NCI-H446 (cell line): Measurements from ENCODE around the gene PHF2.

Experiments
- DNase-seq, 2 experiments: peaks; one replicate each; lab custom pipeline; 2025; lab: John Stamatoyannopoulos, UW

The PHF2 gene

DNA sequence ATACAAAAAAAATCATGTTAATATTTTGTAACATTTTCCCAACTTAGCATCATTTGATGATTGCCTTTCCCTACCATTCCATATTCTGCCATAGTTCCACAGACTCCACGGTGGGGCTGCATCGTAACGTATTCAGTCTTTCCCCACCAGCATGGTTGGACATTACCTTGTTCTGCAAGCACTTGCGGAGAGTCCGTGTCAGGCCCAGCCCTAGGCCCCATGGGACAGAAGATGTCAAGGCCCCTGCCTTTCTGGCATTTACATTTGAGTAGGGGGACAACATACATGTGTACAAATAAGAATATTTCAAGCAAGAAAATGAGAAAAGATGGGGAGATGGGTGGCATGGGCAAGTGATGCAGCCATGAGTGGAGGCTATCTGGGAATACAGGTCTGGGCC lies 8.2 kb upstream of the PHF2 start:
- no peak for DNase-seq

DNA sequence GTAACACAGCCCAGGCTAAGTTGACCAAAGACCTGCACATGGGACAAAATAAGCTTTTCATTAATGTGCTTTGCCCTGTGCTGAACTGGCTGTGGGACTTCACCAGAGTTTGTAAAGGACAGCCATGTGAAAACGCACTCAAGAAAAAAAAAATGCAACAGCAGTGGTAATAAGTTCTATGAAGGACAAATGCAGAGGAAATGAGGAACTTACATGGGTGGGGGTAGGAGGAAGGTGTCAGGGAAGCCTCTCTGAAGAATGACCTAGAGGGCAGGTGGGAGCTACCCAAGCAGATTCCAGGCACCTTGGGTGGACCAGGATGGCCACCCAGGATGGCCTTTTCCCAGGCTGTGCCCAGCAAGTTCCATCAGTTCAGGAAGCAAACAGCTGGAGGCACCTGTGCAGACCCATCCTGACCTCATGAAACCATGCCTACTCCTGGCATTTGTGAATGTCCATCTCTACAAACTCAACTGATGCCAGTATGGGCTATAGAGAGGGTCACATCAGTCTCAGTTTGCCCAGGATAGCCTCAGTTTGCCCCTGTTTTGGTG lies 6.7 kb upstream of the PHF2 start:
- DNase-seq, result no peak

DNA sequence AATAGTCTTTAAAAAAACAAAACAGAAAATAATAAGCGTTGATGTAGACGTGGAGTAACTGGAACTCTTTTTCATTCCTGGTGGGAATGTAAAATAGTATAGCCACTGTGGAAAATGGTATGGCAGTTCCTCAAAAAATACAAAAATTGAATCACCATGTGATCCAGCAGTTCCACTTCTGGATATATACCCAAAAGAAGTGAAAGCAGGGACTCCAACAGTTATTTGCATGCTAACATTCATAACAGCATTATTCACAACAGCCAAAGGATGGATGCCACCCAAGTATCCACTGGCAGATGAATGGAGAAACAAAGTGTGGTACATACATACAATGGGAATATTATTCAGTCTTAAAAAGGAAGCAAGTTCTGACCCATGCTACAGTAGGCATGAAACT lies 4.2 kb upstream of the PHF2 start:
- no peak for DNase-seq

DNA sequence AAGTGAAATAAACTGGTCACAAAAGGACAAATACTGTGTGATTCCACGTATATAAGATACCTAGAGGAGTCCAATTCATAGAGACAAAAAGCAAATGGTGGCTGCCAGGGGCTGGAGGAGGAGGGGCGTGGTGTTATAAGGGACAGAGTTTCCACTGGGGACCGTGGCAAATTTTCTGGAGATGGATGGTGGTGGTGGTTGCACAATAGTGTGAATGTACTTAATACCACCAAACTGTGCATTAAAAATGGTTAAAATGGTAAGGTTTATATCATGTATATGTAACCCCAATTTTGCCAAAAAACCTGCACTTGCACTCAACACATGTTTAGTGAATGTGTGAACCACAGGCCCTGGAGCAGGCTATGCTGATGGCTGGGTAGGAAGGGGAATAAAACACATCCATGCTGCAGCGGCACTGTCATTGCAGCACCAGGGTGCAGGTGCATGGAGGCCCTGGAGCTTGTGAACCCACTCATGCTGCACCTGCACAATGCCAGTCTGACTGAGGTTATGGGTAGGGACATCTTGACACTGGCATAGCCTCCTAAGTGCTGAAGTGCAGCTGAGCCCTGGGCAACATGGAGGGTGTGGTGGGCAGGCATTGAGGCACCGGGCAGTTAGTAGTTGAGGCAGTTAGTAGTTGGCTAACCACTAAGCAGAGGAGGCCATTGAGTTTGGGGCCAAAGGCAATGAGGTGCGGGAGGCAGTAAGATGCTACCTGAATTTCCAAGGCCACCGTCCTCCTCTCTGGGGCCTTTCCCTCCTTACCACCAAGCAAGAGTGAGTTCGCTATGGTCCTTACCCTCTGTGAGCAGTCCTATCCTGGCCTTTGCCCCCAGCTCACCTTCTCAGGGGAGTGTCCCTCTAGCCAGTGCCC lies 3.5 kb upstream of the PHF2 start:
- DNase-seq, result no peak

DNA sequence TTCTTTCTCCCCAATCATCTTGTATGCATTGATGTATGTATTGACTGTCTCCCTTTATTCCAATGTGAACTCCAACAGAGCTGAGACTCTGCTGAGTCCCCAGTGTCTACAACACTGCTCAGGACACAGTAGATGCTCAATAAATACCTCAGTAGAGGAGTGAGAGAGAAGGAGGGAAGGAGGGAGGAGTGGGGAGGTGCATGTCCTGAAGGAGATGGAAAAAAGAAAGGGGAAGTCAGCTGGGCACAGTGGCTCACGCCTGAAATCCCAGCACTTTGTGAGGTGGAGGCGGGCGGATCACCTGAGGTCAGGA lies 2.9 kb upstream of the PHF2 start:
- DNase-seq, result no peak

DNA sequence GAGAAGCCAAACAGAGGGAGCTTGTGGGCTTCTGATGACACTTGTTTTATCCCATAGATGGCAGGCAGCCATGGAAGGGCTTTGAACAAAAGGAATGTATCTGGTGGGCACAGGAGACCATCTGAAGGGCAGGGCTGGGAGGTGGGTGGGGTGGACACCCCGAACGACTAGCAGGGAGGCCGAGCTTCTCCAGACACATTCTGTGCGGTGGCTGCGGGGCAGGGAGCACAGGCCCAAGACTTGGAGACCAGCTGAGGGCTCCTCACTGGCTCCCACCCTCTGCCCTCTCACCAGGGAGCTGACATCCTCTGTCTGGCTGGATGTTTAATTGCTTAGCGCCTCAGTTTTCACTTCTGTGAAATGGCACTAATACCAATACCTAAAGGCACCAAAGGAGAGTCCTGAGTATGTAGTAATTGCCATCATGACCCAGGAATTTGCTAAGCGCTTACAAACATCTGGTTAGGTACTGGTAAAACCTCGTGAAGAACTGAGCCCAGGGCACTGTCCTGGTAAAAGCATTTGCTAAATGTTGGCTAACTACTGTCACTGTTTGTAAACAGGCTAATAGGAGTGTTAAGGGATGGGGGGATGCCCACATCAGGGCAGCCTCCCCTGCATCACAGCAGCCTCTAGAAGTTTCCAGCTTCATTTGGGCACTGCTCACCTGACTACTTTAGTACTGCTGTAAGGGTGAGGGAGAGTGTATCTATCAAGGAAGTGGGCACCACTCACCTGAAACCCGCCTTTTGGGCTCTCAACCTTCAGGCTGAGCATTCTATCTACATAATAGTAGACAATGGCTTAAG lies 2.1 kb upstream of the PHF2 start:
- DNase-seq, result no peak

DNA sequence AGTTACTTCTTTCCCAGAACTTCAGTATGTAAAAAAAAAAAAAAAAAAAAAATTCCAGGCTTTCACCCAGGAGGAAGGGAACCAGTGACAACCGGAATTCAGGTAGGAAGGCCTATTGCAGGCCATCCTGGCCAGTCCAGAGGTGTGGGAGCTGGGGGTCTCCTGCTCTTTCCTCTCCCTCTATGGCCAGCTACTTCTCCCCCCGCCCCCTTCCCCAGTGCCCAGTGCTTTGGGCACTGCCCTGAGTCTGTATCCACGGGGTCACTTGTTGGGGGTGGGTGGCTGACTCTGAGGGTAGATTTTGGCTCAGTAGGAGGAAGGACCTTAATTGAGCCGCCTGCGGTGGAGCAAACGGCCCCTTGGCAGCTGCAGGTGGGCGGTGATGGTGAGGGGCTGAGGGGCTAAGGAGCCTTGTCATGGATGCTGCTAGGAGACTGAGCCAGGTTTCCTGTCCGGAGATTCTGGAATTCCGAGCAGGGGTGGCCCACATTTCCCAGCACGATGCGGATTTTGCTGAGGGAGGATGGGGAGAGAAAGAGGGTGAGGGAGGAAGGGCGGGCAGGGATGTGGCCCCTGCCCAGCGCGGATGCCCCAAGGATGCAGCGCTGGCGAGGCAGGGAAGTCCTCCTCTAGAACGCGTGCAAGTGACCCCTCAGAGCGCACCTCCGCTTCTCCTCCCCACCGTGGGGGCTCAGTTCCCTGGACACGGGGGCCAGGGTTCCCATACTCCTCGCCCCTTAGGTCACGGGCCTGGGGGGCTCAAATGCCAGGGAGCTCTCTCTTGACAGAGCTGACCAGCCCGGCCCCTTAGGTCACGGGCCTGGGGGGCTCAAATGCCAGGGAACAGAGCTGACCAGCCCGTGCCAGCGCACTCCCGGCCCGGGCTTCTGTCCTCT lies 1.2 kb upstream of the PHF2 start:
- no peak for DNase-seq

DNA sequence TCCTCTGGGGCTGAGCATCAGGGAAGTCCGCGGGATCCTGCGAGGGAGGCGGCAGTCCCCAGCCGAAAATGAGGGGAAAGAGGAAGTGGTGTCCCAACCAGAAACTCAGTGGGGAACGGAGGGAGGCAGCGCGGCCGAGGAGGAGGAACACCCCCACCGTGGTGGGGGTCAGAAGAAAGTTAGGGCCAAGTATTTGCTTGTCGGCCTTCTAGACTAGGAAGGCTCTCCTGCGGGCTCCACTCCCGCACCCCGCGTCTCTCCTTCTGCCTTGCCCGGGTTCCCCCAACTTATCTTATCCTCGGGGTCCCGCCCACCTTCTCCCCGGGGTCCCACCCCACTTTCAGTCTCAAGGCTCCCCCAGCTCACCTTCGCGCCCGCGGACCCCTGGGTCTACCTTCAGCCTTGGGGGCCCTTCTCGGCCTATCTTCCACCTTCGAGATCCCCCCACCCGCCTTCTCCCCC lies 557 bp upstream of the PHF2 start:
- no peak for DNase-seq

DNA sequence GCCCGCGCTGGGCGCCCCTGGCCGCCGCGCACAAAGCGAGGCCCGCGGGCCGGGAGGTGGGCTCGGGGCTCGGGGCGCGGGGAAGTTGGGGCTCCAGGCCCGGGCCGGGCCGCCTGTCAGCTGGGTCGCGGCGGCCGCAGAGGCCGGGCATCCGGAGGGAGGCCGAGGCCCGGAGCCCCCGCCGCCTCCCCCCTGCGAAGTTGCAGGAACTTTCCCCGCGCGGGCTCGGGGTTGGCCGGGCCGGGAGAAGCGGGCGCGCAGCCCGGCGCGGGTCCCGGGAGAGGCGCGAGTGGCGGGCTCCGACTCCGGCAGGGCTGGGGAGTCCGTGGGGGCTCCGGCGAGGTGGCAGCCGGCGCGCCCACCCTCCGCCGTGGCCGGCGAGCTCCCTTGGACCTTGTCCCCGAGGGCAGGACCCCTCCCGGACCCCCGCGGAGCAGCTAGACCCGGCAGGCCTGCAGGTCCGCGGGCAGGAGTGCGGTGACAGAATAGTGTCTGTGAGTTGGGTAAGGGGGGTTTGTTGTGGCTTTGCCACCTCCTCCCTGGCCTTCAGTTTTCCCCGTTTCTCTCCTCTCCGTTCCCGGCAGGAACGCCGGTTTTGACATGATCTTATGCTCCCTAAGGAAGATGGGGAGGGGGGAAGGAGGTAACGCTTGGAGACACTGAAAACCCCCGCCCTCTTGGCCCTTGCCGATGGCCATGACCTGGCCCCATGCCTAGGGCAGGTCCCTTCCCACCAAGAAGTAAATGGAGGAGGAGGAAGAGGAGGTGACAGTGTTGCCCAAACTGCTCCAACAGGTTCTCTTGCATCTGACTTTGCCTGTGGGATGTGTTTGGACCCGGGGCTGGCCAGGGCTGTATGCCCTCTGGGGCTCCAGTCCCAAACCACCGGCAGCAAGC lies 942 bp downstream of the PHF2 start:
- no peak for DNase-seq

DNA sequence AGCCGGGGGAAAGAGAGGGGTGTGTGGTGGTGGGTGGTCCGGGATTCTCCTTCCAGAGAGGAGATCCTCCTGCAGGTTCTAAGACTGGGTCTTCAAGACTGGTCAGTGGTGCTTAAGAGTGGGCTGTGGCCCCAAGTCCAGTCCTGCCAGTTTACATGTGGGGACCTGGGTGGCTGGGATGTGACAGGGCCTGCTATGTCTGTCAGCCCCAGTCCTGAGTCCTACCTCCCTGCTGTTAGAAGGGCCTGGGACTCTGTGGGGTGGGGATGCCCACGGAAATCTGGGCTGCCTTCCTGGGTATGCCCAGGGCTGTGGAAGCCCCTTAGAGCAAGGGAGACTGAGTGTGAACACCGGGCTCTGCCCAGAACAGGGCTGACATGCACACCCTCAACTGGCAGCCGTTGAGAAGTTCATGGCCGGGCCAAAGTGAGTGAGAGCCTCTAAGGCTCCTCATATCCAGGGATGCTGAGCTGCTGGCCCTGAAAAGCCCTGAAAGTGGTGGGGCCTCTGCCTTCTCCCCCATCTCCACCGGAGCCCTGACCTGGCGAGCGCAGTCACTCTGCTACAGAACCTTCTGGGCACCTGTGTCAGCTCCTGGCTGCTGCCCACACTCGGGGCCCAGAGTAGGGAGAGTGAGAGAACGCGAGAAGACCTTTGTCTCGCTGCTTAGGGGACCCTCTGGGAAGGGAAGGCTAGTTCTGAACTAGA lies 1.7 kb downstream of the PHF2 start:
- no peak for DNase-seq

DNA sequence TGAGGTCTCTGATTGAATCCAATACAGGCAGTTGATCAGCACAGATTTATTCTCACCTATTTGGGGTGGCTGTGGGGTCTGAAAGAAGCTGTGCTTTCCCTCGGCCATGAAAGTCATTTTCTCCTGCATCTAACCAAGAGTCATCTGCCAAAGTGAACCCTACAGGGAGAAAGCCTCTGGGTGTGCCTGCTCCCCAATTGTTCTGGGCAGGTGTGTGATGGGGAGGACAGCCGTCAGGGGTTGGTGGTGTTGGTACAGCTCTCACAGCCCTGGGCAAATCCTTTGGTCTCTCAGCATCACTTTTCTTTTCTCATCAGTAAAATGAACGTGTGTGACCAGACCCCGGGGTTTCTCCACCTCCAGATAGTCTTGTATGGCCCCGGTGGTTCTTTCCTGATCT lies 2.5 kb downstream of the PHF2 start:
- no peak for DNase-seq

DNA sequence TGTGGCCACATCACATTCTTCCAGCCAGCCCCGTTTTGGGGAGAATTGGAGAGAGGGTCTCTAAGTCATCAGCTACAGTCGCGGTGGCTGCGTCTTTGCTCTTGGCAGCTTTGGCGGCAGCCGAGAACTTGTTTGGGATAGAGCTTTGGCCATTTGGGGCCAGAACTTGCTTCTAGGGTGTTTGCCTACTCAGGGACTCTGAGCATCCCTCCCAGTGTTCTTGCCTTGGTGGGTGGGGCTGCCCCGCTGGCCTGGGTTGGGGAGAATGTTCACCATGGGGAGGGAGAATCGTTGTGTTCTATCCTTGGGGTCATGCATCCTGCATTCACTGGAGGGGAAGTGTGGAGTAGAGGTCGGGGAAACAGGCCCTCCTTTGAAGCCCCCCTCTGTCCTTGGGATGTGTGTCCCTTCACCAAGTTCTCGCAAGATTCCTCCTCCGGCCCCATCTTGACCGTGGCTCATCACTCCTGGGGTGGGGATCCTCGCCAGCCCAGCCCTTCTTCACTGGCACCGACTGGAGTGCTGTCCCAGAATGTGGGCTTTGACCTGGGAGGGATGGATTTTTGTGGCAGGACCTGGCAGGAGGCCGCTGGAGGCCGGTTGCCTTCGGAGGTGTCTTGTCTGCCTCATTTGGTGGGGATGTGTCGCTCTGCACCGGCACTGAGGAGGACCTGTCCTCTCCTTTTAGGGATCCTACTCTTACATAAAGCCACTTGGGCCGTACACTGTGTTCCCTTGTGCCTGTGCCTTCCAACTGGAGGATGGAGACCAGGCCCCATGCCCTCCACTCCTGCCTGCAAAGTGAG lies 3.5 kb downstream of the PHF2 start:
- DNase-seq, result no peak

DNA sequence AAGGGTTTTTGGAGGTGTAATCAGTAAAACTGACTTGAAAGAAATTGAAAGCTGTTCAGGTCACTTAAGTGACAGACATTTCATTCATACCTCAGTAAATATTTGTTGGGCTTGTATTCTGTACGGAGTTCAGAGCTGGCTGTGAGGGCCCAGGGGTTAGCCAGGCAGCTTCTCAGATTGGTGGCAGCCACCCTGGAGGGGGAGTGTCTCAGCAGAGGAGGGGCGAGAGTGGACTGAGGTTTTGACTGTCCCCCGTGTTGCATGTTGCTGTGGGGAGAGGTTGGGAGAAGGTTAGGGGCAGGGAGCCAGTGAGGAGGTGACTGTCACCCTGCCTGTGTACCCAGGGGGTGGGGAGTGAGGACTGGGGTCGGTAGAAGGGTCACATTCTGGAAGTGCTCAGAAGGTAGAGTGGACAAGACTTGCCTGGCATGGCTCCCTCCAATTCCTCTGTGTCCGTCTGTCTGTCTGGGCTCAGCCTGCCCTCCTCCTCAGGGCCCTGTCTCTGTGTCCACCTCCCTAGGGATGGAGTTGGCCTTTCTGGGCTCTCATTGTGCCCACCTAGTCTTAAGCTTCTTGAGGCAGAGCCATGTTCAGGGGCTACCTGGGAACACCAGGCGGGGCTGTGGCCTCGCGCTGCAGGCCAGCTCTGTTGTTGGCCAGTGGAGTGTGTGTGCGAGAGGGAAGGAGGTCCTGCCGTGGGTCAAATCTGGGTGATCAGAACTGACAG lies 4.4 kb downstream of the PHF2 start:
- DNase-seq, result no peak

DNA sequence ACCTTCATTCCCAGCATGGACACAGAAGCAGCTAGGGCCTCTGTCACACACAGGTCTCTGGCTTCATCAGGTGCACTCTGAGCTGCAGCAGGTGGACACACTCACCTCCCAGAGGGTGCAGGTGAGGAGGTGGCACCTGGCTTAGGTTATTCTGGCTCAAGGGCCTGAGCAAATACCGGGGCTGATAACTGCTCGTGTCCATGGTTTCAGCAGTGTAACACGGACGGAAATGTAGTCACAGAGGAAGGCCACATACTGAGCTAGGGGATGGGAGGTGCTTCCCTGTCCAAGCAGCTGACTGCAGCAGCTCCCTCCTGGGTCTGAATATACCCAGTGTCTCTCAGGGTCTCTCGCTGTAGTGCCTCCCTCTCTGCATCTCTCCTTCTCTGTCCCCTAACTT lies 5.7 kb downstream of the PHF2 start:
- no peak for DNase-seq

DNA sequence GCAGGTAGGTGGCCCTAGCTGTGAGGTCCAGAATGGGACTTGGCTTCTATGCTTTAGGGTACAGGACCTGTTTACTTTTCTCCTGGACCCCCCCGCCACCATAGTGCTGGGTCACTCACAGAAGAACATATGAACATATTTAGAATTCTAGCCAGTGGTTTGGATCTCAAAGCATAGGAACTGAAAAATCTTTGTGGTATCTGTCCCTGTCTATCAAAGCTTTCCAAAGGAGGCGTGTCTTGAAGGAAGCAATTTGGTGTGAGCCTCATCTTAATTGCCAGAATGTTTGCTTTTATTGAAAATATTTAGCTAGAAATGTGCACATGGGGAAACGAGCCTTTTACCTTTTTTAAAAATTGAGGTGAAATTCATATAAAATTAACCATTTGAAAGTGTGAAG lies 6.2 kb downstream of the PHF2 start:
- no peak for DNase-seq

DNA sequence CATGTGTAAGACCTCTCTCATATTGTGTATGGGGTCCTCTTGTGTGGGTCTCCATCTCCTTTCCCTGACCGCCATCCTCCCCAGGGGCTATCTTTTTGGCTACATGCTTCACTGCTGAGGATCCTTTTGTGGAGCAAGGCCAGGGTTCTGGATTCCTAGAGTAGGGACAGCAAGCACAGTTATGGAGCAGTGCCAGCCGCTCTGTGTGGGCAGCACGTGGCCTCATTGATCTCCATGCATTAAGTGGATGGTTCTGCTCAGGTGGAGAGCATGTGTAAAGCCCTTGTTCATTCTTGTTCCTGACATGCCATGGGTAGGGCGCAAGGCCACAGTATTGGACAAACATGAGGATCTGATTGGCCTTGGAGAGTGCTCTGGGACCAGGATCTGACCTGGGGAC lies 8.9 kb downstream of the PHF2 start:
- DNase-seq, result no peak

DNA sequence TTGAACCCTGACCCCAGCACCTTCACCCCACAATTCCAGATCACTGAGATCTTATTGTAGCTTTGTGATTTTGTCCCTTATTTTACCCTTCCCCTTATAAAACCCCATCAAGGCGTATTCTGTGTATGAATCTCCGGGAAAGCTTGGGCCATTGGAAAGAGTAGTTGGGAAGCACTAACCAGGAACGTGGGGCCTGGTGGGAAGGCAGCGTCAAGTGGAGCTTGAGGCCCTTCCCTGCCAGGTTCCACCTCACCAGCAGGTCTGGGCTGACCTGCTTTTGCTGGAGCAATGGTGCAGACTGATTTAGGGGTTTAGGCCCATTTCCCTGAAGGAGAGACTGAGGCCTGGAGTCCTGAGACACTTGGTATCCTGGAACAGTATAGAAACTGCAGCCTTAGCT lies 9.3 kb downstream of the PHF2 start:
- no peak for DNase-seq

DNA sequence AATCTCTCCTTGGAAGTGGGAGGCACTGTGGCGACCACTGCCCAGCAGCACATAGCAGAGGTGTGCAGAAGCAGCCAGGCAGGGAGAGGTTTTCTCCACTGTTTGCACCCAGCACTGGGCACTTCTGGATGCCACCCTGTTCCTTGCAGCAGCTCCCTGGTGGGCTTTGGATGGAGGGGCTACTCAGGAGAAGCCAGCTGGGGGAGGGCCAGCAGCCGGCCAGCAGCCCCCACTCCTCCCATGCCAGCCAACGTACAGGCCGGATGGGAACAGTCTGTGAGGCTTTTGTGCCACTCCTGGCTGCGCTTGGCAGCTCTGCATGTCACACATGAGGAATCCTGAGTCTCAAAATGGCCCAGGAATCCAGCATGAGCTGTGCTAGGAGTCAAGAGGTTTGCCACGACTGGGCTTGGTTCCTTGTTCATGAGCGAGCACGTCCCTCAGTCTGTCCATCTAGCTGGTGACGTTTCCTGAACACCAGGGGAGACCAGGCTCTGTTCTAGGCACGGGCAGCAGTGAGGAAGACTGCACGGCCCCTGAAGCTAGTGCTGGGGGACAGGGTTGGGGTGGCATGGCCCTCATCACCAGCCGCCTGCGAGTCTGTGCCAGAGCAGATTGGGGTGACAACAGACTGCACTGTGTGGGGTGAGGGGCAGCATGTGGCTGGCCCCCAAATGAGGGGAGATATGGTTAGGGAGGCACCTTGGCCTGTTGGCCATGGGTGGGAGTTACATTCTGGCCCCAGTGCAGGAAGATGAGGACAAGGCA lies 10.1 kb downstream of the PHF2 start:
- DNase-seq, result no peak
